Measurements from ENCODE around the gene SLC2A13.

DNA sequence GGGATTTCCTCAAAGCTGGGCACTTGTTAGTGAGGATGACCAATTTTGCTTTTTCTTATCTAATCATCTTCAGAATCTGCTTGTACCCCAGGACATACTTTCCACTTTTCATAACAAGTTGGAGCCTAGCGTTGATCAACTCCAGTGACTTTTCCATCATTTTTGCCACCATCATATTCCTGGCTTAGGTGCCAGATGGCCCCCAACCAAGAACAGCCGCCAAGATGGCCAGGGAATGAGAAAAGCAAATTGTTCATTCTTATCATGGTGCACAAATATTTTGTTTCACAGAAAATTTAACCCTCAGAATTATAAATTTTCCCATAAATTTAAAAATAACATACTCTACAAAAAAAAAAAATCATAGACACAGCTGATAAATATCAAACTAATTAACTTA, 37.5 kb downstream of the SLC2A13 start:
- no peak for TF ChIP-seq CREB1 (IDR thresholded peaks at IDR 0.05; ENCODE audit: low read depth)
- no peak for TF ChIP-seq TAF1 (IDR thresholded peaks at IDR 0.05; ENCODE audit: low read depth)
- TF ChIP-seq, protein P1, sequence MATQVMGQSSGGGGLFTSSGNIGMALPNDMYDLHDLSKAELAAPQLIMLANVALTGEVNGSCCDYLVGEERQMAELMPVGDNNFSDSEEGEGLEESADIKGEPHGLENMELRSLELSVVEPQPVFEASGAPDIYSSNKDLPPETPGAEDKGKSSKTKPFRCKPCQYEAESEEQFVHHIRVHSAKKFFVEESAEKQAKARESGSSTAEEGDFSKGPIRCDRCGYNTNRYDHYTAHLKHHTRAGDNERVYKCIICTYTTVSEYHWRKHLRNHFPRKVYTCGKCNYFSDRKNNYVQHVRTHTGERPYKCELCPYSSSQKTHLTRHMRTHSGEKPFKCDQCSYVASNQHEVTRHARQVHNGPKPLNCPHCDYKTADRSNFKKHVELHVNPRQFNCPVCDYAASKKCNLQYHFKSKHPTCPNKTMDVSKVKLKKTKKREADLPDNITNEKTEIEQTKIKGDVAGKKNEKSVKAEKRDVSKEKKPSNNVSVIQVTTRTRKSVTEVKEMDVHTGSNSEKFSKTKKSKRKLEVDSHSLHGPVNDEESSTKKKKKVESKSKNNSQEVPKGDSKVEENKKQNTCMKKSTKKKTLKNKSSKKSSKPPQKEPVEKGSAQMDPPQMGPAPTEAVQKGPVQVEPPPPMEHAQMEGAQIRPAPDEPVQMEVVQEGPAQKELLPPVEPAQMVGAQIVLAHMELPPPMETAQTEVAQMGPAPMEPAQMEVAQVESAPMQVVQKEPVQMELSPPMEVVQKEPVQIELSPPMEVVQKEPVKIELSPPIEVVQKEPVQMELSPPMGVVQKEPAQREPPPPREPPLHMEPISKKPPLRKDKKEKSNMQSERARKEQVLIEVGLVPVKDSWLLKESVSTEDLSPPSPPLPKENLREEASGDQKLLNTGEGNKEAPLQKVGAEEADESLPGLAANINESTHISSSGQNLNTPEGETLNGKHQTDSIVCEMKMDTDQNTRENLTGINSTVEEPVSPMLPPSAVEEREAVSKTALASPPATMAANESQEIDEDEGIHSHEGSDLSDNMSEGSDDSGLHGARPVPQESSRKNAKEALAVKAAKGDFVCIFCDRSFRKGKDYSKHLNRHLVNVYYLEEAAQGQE (IDR thresholded peaks at IDR 0.05; ENCODE audit: low read depth): no peak
- TF ChIP-seq TEAD4 (IDR thresholded peaks at IDR 0.05): no peak
- TF ChIP-seq NFIC (IDR thresholded peaks at IDR 0.05): no peak
- TF ChIP-seq, protein P2, sequence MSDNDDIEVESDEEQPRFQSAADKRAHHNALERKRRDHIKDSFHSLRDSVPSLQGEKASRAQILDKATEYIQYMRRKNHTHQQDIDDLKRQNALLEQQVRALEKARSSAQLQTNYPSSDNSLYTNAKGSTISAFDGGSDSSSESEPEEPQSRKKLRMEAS (IDR thresholded peaks at IDR 0.05): no peak
- no peak for TF ChIP-seq EP300 (IDR thresholded peaks at IDR 0.05; ENCODE audit: borderline replicate concordance)
- no peak for TF ChIP-seq RAD21 (IDR thresholded peaks at IDR 0.05; ENCODE audit: low read depth)
- TF ChIP-seq, protein P3, sequence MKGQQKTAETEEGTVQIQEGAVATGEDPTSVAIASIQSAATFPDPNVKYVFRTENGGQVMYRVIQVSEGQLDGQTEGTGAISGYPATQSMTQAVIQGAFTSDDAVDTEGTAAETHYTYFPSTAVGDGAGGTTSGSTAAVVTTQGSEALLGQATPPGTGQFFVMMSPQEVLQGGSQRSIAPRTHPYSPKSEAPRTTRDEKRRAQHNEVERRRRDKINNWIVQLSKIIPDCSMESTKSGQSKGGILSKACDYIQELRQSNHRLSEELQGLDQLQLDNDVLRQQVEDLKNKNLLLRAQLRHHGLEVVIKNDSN (IDR thresholded peaks at IDR 0.05): no peak
- no peak for TF ChIP-seq EGR1 (IDR thresholded peaks at IDR 0.05)
- TF ChIP-seq YY1 (IDR thresholded peaks at IDR 0.05; ENCODE audit: low read depth): no peak
- no peak for TF ChIP-seq TCF12 (IDR thresholded peaks at IDR 0.05; ENCODE audit: low read depth)
- no peak for TF ChIP-seq CEBPB (IDR thresholded peaks at IDR 0.05)
